NCI-H2029 (cell line): ENCODE data around the gene FRMD5.

ENCODE experiments used
- DNase-seq: peaks from one replicate; lab custom pipeline; 2025; lab: John Stamatoyannopoulos, UW

The FRMD5 gene

GRCh38 chr15:44093836-44094235, 101.2 kb downstream of the FRMD5 start:
- no peak for DNase-seq

GRCh38 chr15:44092221-44092620, 102.8 kb downstream of the FRMD5 start:
- no peak for DNase-seq

GRCh38 chr15:44087578-44088465, 107.2 kb downstream of the FRMD5 start:
- no peak for DNase-seq

- DNase-seq = no peak
These were observed 110.3 kb downstream of the FRMD5 start for GRCh38 chr15:44084770-44085169.

GRCh38 chr15:44084171-44084570, 110.9 kb downstream of the FRMD5 start:
- DNase-seq = no peak

GRCh38 chr15:44082558-44083157, 112.4 kb downstream of the FRMD5 start:
- DNase-seq = no peak

GRCh38 chr15:44081026-44082013, 113.8 kb downstream of the FRMD5 start:
- no peak for DNase-seq

GRCh38 chr15:44075535-44075934, 119.5 kb downstream of the FRMD5 start:
- no peak for DNase-seq

GRCh38 chr15:44069489-44069888, 125.6 kb downstream of the FRMD5 start:
- no peak for DNase-seq

- no peak for DNase-seq
These were observed 126.7 kb downstream of the FRMD5 start for GRCh38 chr15:44068347-44068746.

- peak; percentile 44 for DNase-seq
These were observed 128.8 kb downstream of the FRMD5 start for GRCh38 chr15:44066211-44066827.

- no peak for DNase-seq
These were observed 130.4 kb downstream of the FRMD5 start for GRCh38 chr15:44064706-44065105.

GRCh38 chr15:44058126-44058525, 136.9 kb downstream of the FRMD5 start:
- DNase-seq = no peak

GRCh38 chr15:44045661-44046060, 149.4 kb downstream of the FRMD5 start:
- no peak for DNase-seq

- DNase-seq = no peak
These were observed 149.9 kb downstream of the FRMD5 start for GRCh38 chr15:44045217-44045616.

- DNase-seq = no peak
These were observed 156.3 kb downstream of the FRMD5 start for GRCh38 chr15:44038755-44039191.

GRCh38 chr15:44035781-44036699, 159.0 kb downstream of the FRMD5 start:
- DNase-seq = no peak

- no peak for DNase-seq
These were observed 160.0 kb downstream of the FRMD5 start for GRCh38 chr15:44034933-44035624.

- no peak for DNase-seq
These were observed 160.7 kb downstream of the FRMD5 start for GRCh38 chr15:44034334-44034733.

- no peak for DNase-seq
These were observed 161.2 kb downstream of the FRMD5 start for GRCh38 chr15:44033894-44034293.
